Measurements from ENCODE around the gene CIC. TPM values are rescaled to one million over a fixed set of nuclear protein-coding genes. Genes with fewer than 3 reads are reported as not detected.
A peak's percentile ranks its signal among the peaks of the same experiment; 100 is the strongest.

Gene CIC
- total and polyA plus RNA-seq, 3 experiments from 2014 or later = 2.7 to 60.4 (median 53.9) TPM

GRCh38 chr19:42284591-42285341 is 15.7 kb downstream of the CIC start:
- H3K27me3 Mint-ChIP-seq = peaks cover 0 to 2% of the 10 kb centered on the region in 2 donors
- H3K4me3 Mint-ChIP-seq = peak overlapping the region; percentile 83 to 97 (median 94)
- H3K27ac Mint-ChIP-seq = peak overlapping the region; percentile 91 to 99 (median 96)
- H3K4me1 Mint-ChIP-seq = peaks cover 10 to 29% (median 22%) of the 10 kb centered on the region in 3 donors
- CTCF ChIA-PET = interaction anchor here (0.6 to 1.3 kb wide), 5 partner anchors 12 to 418 kb away, joined by 3 to 6 read pairs (median 4); partner anchors contain the start of genes CIC and GSK3A
- Histone ChIP-seq H3K9me3 (ENCODE audit: low read length) (no peaks in the 10 kb centered on the region), H3K4me1 (ENCODE audit: insufficient read depth, low read length) (peaks cover 42% of the 10 kb centered on the region), H3K27ac (ENCODE audit: low read depth, low read length) (peak overlapping the region; percentile 67), H3K27me3 (ENCODE audit: insufficient read depth, low read length, poor library complexity, severe bottlenecking) (no peaks in the 10 kb centered on the region), H3K4me3 (ENCODE audit: low read length) (peak overlapping the region; percentile 78), H3K36me3 (ENCODE audit: insufficient read depth, low read length) (peaks cover 18% of the 10 kb centered on the region)
- peaks cover 0 to 40% (median 0%) of the 10 kb centered on the region in 3 donors for H3K36me3 Mint-ChIP-seq
- DNase-seq = no peak
- POLR2A ChIA-PET = interaction anchor here (0.6 to 1.7 kb wide), 8 partner anchors 15 to 86 kb away, joined by 3 to 5 read pairs (median 4); partner anchors contain the start of genes CIC and GSK3A
- H3K9me3 Mint-ChIP-seq = no peaks in the 10 kb centered on the region

GRCh38 chr19:42285541-42285941 is 16.5 kb downstream of the CIC start:
- Histone ChIP-seq H3K4me3 (ENCODE audit: low read length) (peak overlapping the region; percentile 78), H3K9me3 (ENCODE audit: low read length) (no peaks in the 10 kb centered on the region), H3K27me3 (ENCODE audit: insufficient read depth, low read length, poor library complexity, severe bottlenecking) (no peaks in the 10 kb centered on the region), H3K36me3 (ENCODE audit: insufficient read depth, low read length) (peaks cover 20% of the 10 kb centered on the region), H3K4me1 (ENCODE audit: insufficient read depth, low read length) (peaks cover 42% of the 10 kb centered on the region), H3K27ac (ENCODE audit: low read depth, low read length) (peak overlapping the region; percentile 67)
- Mint-ChIP-seq H3K36me3 (peaks cover 0 to 47% (median 0%) of the 10 kb centered on the region in 3 donors), H3K4me1 (peaks cover 10 to 29% (median 19%) of the 10 kb centered on the region in 3 donors), H3K27ac (peak overlapping the region; percentile 1 to 97 (median 92)), H3K27me3 (no peaks in the 10 kb centered on the region), H3K4me3 (peak overlapping the region; percentile 83 to 97 (median 94)), H3K9me3 (no peaks in the 10 kb centered on the region)
- no peak for DNase-seq
- POLR2A ChIA-PET = interaction anchor here (0.8 kb wide), 1 partner anchor 15 kb away, joined by 4 read pairs; no protein-coding TSS in a partner anchor
- CTCF ChIA-PET = interaction anchor here (1.1 to 1.3 kb wide), 2 partner anchors 43 to 177 kb away, joined by 3 to 4 read pairs; partner anchors contain the start of gene GSK3A

GRCh38 chr19:42285988-42286348 is 16.9 kb downstream of the CIC start:
- POLR2A ChIA-PET = no interaction called here
- Histone ChIP-seq H3K36me3 (ENCODE audit: insufficient read depth, low read length) (peaks cover 20% of the 10 kb centered on the region), H3K27me3 (ENCODE audit: insufficient read depth, low read length, poor library complexity, severe bottlenecking) (no peaks in the 10 kb centered on the region), H3K4me1 (ENCODE audit: insufficient read depth, low read length) (peaks cover 42% of the 10 kb centered on the region), H3K9me3 (ENCODE audit: low read length) (no peaks in the 10 kb centered on the region), H3K4me3 (ENCODE audit: low read length) (no peak overlapping the region), H3K27ac (ENCODE audit: low read depth, low read length) (peak overlapping the region; percentile 67)
- H3K27me3 Mint-ChIP-seq = no peaks in the 10 kb centered on the region
- H3K36me3 Mint-ChIP-seq = peaks cover 0 to 49% (median 0%) of the 10 kb centered on the region in 3 donors
- no peak for DNase-seq
- peak overlapping the region in 7 of 8 donors; percentile 5 to 96 (median 91) for H3K27ac Mint-ChIP-seq
- peaks cover 10 to 29% (median 19%) of the 10 kb centered on the region in 3 donors for H3K4me1 Mint-ChIP-seq
- CTCF ChIA-PET = interaction anchor here (1.1 to 1.3 kb wide), 2 partner anchors 43 to 177 kb away, joined by 3 to 4 read pairs; partner anchors contain the start of gene GSK3A
- no peaks in the 10 kb centered on the region for H3K9me3 Mint-ChIP-seq
- H3K4me3 Mint-ChIP-seq = peak overlapping the region in 6 of 7 donors; percentile 5 to 97 (median 74)

- Mint-ChIP-seq H3K4me1 (peaks cover 10 to 25% (median 21%) of the 10 kb centered on the region in 3 donors), H3K9me3 (no peaks in the 10 kb centered on the region), H3K36me3 (peaks cover 0 to 54% (median 0%) of the 10 kb centered on the region in 3 donors), H3K4me3 (peak overlapping the region in 4 of 7 donors; percentile 20 to 92 (median 62)), H3K27me3 (no peaks in the 10 kb centered on the region), H3K27ac (peak overlapping the region in 7 of 8 donors; percentile 72 to 96 (median 86))
- DNase-seq = no peak
- peak overlapping the region; percentile 67 for H3K27ac ChIP-seq (ENCODE audit: low read depth, low read length)
- peaks cover 37% of the 10 kb centered on the region for H3K4me1 ChIP-seq (ENCODE audit: insufficient read depth, low read length)
- POLR2A ChIA-PET = no interaction called here
- H3K27me3 ChIP-seq (ENCODE audit: insufficient read depth, low read length, poor library complexity, severe bottlenecking) = no peaks in the 10 kb centered on the region
- peaks cover 20% of the 10 kb centered on the region for H3K36me3 ChIP-seq (ENCODE audit: insufficient read depth, low read length)
- CTCF ChIA-PET = no interaction called here
- H3K9me3 ChIP-seq (ENCODE audit: low read length) = no peaks in the 10 kb centered on the region
- no peak overlapping the region for H3K4me3 ChIP-seq (ENCODE audit: low read length)
Observed at GRCh38 chr19:42286349-42287016, 17.4 kb downstream of the CIC start.

- POLR2A ChIA-PET = no interaction called here
- H3K4me1 Mint-ChIP-seq = peaks cover 15 to 26% (median 21%) of the 10 kb centered on the region in 3 donors
Observed at GRCh38 chr19:42287017-42287826, 18.2 kb downstream of the CIC start.

GRCh38 chr19:42287827-42288107 is 18.7 kb downstream of the CIC start:
- Mint-ChIP-seq H3K9me3 (no peaks in the 10 kb centered on the region), H3K27ac (no peak overlapping the region), H3K4me3 (no peak overlapping the region), H3K4me1 (peaks cover 15 to 26% (median 16%) of the 10 kb centered on the region in 3 donors), H3K27me3 (no peaks in the 10 kb centered on the region), H3K36me3 (peaks cover 0 to 65% (median 0%) of the 10 kb centered on the region in 3 donors)
- H3K4me1 ChIP-seq (ENCODE audit: insufficient read depth, low read length) = peaks cover 24% of the 10 kb centered on the region
- ChIA-PET POLR2A (no interaction called here), CTCF (no interaction called here)
- H3K36me3 ChIP-seq (ENCODE audit: insufficient read depth, low read length) = peaks cover 20% of the 10 kb centered on the region
- H3K9me3 ChIP-seq (ENCODE audit: low read length) = no peaks in the 10 kb centered on the region
- no peak for DNase-seq
- H3K4me3 ChIP-seq (ENCODE audit: low read length) = no peak overlapping the region
- H3K27me3 ChIP-seq (ENCODE audit: insufficient read depth, low read length, poor library complexity, severe bottlenecking) = no peaks in the 10 kb centered on the region
- H3K27ac ChIP-seq (ENCODE audit: low read depth, low read length) = no peak overlapping the region

More at GRCh38 chr19:42287017-42287826, 18.2 kb downstream of the CIC start:
- no peak for DNase-seq
- Mint-ChIP-seq H3K9me3 (no peaks in the 10 kb centered on the region), H3K4me3 (peak overlapping the region in 1 of 7 donors; percentile 21), H3K27ac (peak overlapping the region in 2 of 8 donors; percentile 42 to 59), H3K36me3 (peaks cover 0 to 60% (median 0%) of the 10 kb centered on the region in 3 donors), H3K27me3 (no peaks in the 10 kb centered on the region)
- no peaks in the 10 kb centered on the region for H3K9me3 ChIP-seq (ENCODE audit: low read length)
- peaks cover 20% of the 10 kb centered on the region for H3K36me3 ChIP-seq (ENCODE audit: insufficient read depth, low read length)
- H3K4me3 ChIP-seq (ENCODE audit: low read length) = no peak overlapping the region
- CTCF ChIA-PET = no interaction called here
- no peak overlapping the region for H3K27ac ChIP-seq (ENCODE audit: low read depth, low read length)
- H3K4me1 ChIP-seq (ENCODE audit: insufficient read depth, low read length) = peaks cover 30% of the 10 kb centered on the region
- H3K27me3 ChIP-seq (ENCODE audit: insufficient read depth, low read length, poor library complexity, severe bottlenecking) = no peaks in the 10 kb centered on the region

- Histone ChIP-seq H3K4me3 (ENCODE audit: low read length) (no peak overlapping the region), H3K36me3 (ENCODE audit: insufficient read depth, low read length) (peaks cover 20% of the 10 kb centered on the region), H3K27me3 (ENCODE audit: insufficient read depth, low read length, poor library complexity, severe bottlenecking) (no peaks in the 10 kb centered on the region), H3K27ac (ENCODE audit: low read depth, low read length) (no peak overlapping the region), H3K4me1 (ENCODE audit: insufficient read depth, low read length) (peaks cover 18% of the 10 kb centered on the region), H3K9me3 (ENCODE audit: low read length) (no peaks in the 10 kb centered on the region)
- ChIA-PET POLR2A (no interaction called here), CTCF (interaction anchor here (1.3 kb wide), 1 partner anchor 180 kb away, joined by 4 read pairs; no protein-coding TSS in a partner anchor)
- H3K4me3 Mint-ChIP-seq = peak overlapping the region in 1 of 7 donors; percentile 18
- no peaks in the 10 kb centered on the region for H3K27me3 Mint-ChIP-seq
- no peak for DNase-seq
- H3K27ac Mint-ChIP-seq = peak overlapping the region in 2 of 8 donors; percentile 12 to 34
- peaks cover 0 to 70% (median 2%) of the 10 kb centered on the region in 3 donors for H3K36me3 Mint-ChIP-seq
- H3K9me3 Mint-ChIP-seq = no peaks in the 10 kb centered on the region
- H3K4me1 Mint-ChIP-seq = peaks cover 15 to 26% (median 16%) of the 10 kb centered on the region in 3 donors
Observed at GRCh38 chr19:42288387-42288786, 19.3 kb downstream of the CIC start.

Data from CD8-positive, alpha-beta memory T cell (primary cell).